ENCODE results near the gene MOCS1. TPM values are rescaled to one million over a fixed set of nuclear protein-coding genes. Genes with fewer than 3 reads are reported as not detected.
"Not testable (repeated sequence)": the region's sequence is repeated elsewhere in the genome, so short reads cannot be mapped to it uniquely, and the experiment has no call there.

The MOCS1 gene
- total and polyA plus RNA-seq, 12 donors = 10.2 to 41.4 (median 26.0) TPM

DNA sequence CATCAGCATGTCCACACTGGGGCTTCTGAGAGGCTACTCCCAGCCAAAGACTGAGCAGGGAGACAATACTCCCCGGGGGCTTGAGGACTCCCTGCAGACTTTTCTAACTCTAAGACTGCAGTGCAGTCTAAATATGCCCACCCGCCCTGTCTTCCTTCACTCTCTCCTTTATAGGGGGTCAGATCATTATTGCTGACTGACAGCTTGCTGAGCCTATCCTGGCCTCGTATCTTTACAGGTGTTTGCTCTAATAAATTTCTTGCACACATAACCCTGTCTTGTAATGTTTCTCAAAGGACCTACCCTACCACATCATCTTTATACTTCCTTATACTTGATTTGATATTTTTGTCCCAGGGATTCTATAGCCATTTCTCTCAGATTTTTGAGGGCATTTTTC is 39.4 kb upstream of the MOCS1 start:
- H3K27ac ChIP-seq = no peak overlapping the region
- no peak for DNase-seq
- TF ChIP-seq, protein P1, sequence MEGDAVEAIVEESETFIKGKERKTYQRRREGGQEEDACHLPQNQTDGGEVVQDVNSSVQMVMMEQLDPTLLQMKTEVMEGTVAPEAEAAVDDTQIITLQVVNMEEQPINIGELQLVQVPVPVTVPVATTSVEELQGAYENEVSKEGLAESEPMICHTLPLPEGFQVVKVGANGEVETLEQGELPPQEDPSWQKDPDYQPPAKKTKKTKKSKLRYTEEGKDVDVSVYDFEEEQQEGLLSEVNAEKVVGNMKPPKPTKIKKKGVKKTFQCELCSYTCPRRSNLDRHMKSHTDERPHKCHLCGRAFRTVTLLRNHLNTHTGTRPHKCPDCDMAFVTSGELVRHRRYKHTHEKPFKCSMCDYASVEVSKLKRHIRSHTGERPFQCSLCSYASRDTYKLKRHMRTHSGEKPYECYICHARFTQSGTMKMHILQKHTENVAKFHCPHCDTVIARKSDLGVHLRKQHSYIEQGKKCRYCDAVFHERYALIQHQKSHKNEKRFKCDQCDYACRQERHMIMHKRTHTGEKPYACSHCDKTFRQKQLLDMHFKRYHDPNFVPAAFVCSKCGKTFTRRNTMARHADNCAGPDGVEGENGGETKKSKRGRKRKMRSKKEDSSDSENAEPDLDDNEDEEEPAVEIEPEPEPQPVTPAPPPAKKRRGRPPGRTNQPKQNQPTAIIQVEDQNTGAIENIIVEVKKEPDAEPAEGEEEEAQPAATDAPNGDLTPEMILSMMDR (IDR thresholded peaks at IDR 0.05) = no peak
- no peak for TF ChIP-seq POLR2A (IDR thresholded peaks at IDR 0.05)
- intact Hi-C loops (cut with DNase I) = loop anchor here in 1 of 2 donors (10.0 kb wide), 1 partner anchor 851 kb away; no protein-coding TSS in a partner anchor
- H3K27me3 ChIP-seq = no peaks in the 10 kb centered on the region
- H3K4me1 ChIP-seq (replicated peaks in 1 of 2) = no peaks in the 10 kb centered on the region
- H3K4me3 ChIP-seq = no peak overlapping the region
- H3K9me3 ChIP-seq (replicated peaks in 1 of 3) = no peaks in the 10 kb centered on the region
- H3K36me3 ChIP-seq (replicated peaks in 1 of 2) = no peaks in the 10 kb centered on the region
- WGBS, 4 donors = 71 to 81% (median 77%) methylated on average over 3 of the region's 3 CpGs

DNA sequence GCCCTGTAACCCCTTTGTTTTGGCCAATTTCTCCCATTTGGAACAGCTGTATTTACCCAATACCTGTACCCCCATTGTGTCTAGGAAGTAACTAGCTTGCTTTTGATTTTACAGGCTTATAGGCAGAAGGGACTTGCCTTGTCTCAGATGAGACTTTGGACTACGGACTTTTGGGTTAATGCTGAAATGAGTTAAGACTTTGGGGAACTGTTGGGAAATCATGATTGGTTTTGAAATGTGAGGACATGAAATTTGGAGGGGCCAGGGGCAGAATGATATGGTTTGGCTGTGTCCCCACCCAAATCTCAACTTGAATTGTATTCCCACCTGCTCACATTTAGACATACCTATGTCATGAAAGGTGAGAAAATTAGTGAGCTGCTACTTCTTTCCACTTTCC is 38.5 kb upstream of the MOCS1 start:
- not testable (repeated sequence) for H3K9me3 ChIP-seq (replicated peaks in 1 of 3); H3K4me3 ChIP-seq; DNase-seq; H3K4me1 ChIP-seq (replicated peaks in 1 of 2); H3K27me3 ChIP-seq; H3K36me3 ChIP-seq (replicated peaks in 1 of 2); H3K27ac ChIP-seq
- intact Hi-C loops (cut with DNase I) = loop anchor here in 1 of 2 donors (10.0 kb wide), 1 partner anchor 852 kb away; no protein-coding TSS in a partner anchor
- 72 to 95% (median 83%) methylated on average over 1 of the region's 1 CpG for WGBS, 4 donors

DNA sequence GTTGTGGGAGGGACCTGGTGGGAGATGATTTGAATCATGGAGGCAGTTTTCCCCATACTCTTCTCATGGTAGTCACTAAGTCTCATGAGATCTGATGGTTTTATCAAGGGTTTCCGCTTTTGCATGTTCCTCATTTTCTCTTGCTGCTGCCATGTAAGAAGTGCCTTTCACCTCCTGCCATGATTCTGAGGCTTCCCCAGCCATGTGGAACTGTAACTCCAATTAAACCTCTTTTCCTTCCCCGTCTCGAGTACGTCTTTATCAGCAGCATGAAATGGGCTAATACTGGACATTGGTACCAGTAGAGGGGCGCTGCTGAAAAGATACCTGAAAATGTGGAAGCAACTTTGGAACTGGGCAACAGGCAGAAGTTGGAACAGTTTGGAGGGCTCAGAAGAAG is 36.9 kb upstream of the MOCS1 start:
- not testable (repeated sequence) for H3K4me1 ChIP-seq (replicated peaks in 1 of 2); H3K4me3 ChIP-seq; DNase-seq; H3K36me3 ChIP-seq (replicated peaks in 1 of 2); H3K27me3 ChIP-seq; H3K9me3 ChIP-seq (replicated peaks in 1 of 3); H3K27ac ChIP-seq
- intact Hi-C loops (cut with DNase I) = loop anchor here in 1 of 2 donors (10.0 kb wide), 1 partner anchor 854 kb away; no protein-coding TSS in a partner anchor
- WGBS, 4 donors = 75 to 86% (median 81%) methylated on average over 5 of the region's 5 CpGs

DNA sequence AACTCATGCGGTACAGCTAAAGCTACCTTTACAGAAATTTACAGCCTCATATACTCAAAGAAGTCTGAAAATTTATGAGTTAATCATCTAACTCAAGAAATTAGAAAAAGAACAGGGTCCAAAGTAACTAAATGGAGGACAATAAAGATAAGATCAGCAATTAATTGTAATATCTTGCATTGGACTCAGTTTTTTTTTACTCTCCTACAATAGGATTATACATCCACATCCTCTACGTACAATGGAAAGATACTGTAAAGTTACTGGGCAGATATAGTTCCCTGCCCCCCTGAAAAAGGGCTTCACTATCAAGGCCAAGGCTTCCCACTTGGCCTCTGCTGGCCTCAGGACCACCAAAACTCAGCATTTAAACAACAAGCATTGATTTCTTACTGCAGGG is 31.5 kb upstream of the MOCS1 start:
- intact Hi-C loops (cut with DNase I) = no loop called here
- no peaks in the 10 kb centered on the region for H3K36me3 ChIP-seq (replicated peaks in 1 of 2)
- H3K4me3 ChIP-seq = no peak overlapping the region
- H3K4me1 ChIP-seq (replicated peaks in 1 of 2) = no peaks in the 10 kb centered on the region
- DNase-seq = no peak
- H3K27ac ChIP-seq = no peak overlapping the region
- no peaks in the 10 kb centered on the region for H3K27me3 ChIP-seq
- TF ChIP-seq, protein P1 (IDR thresholded peaks at IDR 0.05) = no peak
- TF ChIP-seq POLR2A (IDR thresholded peaks at IDR 0.05) = no peak
- no peaks in the 10 kb centered on the region for H3K9me3 ChIP-seq (replicated peaks in 1 of 3)
- 91 to 98% (median 95%) methylated on average over 2 of the region's 2 CpGs for WGBS, 4 donors

DNA sequence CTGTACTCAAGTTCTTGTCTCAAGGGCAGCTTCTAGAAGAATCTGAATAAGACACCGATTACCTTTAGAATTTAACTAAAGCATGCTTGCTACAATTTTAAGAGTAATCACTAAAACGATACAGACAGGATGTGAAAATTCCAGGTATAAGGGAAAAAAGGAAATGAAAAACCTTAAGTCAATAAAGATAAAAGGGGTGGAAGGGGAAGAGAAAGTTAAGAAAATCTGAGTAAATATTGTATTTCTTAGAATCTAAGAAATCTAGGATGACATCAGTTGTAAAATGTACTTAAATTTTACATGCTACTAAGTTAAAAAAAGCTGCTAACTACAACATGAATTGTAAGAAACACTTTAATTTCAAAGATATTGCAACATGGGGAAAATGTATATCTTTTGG is 30.3 kb upstream of the MOCS1 start:
- WGBS, 4 donors = 68 to 79% (median 72%) methylated on average over 2 of the region's 2 CpGs
- no peaks in the 10 kb centered on the region for H3K9me3 ChIP-seq (replicated peaks in 1 of 3)
- no peaks in the 10 kb centered on the region for H3K4me1 ChIP-seq (replicated peaks in 1 of 2)
- no peak overlapping the region for H3K27ac ChIP-seq
- H3K36me3 ChIP-seq (replicated peaks in 1 of 2) = no peaks in the 10 kb centered on the region
- TF ChIP-seq POLR2A (IDR thresholded peaks at IDR 0.05) = no peak
- TF ChIP-seq, protein P1 (IDR thresholded peaks at IDR 0.05) = no peak
- no peaks in the 10 kb centered on the region for H3K27me3 ChIP-seq
- no peak for DNase-seq
- H3K4me3 ChIP-seq = no peak overlapping the region
- intact Hi-C loops (cut with DNase I) = no loop called here
